Measurements from ENCODE around the gene TMTC4.

The TMTC4 gene

DNA sequence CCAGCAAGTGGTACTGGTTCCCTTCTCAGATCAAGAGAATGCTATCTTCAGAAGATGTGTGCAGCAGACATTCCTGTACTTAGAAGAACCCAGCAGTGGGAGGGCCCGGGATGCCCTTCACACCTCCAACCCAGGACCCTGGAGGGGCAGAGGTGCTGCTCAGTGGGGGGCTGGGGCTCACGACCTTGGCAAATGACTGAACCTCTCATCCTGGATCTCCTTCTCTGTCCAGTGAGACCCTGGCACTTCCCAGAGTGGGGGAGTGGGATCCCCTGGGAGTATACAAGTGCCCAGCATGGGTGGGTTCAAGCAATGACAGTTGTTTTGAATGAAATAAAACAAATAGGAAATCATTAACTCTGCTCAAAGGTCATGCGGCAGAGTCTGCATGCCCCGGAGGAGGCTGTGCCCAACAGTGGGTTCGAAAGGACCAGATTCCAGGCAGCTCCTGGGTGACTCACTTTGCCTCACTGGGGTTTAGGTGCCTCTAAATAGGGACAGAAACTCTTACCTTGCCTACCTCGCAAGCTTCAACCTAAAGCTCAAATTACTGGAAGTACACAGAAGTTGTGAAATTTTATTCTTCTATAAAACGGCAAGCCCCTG is 112.9 kb downstream of the TMTC4 start:
- no peak overlapping the region for H3K9ac ChIP-seq (ENCODE audit: low read length in 2 of 2)
- H3K27me3 ChIP-seq (ENCODE audit: control insufficient read depth in 1 of 2, insufficient read depth in 2 of 2, low read length in 2 of 2): no peaks in the 10 kb centered on the region
- no peaks in the 10 kb centered on the region for H3K9me3 ChIP-seq (ENCODE audit: control insufficient read depth in 2 of 2, low read length in 2 of 2)
- H3K4me3 ChIP-seq (ENCODE audit: low read length in 2 of 2): no peak overlapping the region
- no peak overlapping the region for H3K27ac ChIP-seq (ENCODE audit: low read length)
- no peaks in the 10 kb centered on the region for H3K36me3 ChIP-seq (ENCODE audit: control insufficient read depth in 2 of 2, insufficient read depth in 2 of 2, low read length in 2 of 2)
- no peaks in the 10 kb centered on the region for H3K4me1 ChIP-seq (ENCODE audit: control insufficient read depth, insufficient read depth, low read length)

GRCh38 chr13:100561158-100561499 is 113.5 kb downstream of the TMTC4 start:
- Histone ChIP-seq H3K9ac (ENCODE audit: low read length in 2 of 2) (no peak overlapping the region), H3K27me3 (ENCODE audit: control insufficient read depth in 1 of 2, insufficient read depth in 2 of 2, low read length in 2 of 2) (no peaks in the 10 kb centered on the region), H3K4me1 (ENCODE audit: control insufficient read depth, insufficient read depth, low read length) (no peaks in the 10 kb centered on the region), H3K27ac (ENCODE audit: low read length) (no peak overlapping the region), H3K36me3 (ENCODE audit: control insufficient read depth in 2 of 2, insufficient read depth in 2 of 2, low read length in 2 of 2) (no peaks in the 10 kb centered on the region), H3K9me3 (ENCODE audit: control insufficient read depth in 2 of 2, low read length in 2 of 2) (no peaks in the 10 kb centered on the region), H3K4me3 (ENCODE audit: low read length in 2 of 2) (no peak overlapping the region)

DNA sequence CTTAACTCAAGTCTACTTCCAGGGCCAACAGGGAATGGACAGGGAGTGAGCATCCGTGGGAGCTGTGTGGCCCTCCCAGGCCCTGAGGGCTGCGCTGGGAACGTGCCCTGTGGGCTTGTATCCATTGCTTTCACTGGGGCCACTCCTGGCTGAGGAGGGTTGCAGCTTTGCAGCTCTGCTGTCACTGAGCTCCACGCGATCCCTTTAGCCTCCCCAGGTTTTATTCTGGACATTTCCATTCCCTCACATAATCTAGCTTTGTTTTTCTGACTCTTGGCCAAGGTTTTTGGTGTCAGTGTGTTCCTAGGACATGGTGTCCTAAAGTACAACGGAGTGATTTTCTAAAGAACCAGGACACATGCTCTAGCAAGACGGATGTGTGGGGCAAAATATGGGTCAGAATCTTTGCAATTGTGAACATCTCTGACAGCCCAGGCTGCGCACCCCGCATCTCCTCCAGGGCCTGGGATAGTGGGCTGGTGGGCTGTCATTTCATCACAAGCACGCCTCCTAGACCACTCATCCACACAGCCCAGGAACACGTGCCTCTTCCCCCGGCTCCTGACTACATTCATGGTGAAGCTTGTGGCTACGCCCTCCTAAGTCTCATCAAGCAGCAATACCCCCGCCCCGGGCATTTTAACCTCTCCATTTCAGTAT is 114.0 kb downstream of the TMTC4 start:
- Histone ChIP-seq H3K27me3 (ENCODE audit: control insufficient read depth in 1 of 2, insufficient read depth in 2 of 2, low read length in 2 of 2) (no peaks in the 10 kb centered on the region), H3K4me1 (ENCODE audit: control insufficient read depth, insufficient read depth, low read length) (no peaks in the 10 kb centered on the region), H3K9ac (ENCODE audit: low read length in 2 of 2) (no peak overlapping the region), H3K27ac (ENCODE audit: low read length) (no peak overlapping the region), H3K36me3 (ENCODE audit: control insufficient read depth in 2 of 2, insufficient read depth in 2 of 2, low read length in 2 of 2) (no peaks in the 10 kb centered on the region), H3K4me3 (ENCODE audit: low read length in 2 of 2) (no peak overlapping the region), H3K9me3 (ENCODE audit: control insufficient read depth in 2 of 2, low read length in 2 of 2) (no peaks in the 10 kb centered on the region)

DNA sequence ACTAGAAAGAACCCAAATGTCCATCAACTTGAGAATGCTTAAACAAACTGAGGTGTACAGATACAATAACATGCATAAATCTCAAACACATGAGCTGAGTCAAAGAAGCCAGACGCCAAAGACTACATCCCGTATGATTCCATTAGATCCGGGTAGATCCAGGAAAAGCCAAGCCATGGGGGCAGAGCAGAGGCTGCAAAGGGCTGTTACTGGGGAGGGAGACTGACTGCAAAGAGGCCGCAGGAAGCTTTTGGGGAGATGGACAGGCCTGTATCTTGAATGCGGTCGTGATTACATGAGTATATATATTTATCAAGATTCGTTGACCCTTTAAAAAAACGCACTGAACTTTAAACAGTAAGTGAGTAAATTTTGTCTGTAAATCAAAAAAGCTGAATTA is 114.7 kb downstream of the TMTC4 start:
- H3K27me3 ChIP-seq (ENCODE audit: control insufficient read depth in 1 of 2, insufficient read depth in 2 of 2, low read length in 2 of 2): no peaks in the 10 kb centered on the region
- no peaks in the 10 kb centered on the region for H3K36me3 ChIP-seq (ENCODE audit: control insufficient read depth in 2 of 2, insufficient read depth in 2 of 2, low read length in 2 of 2)
- H3K4me3 ChIP-seq (ENCODE audit: low read length in 2 of 2): no peak overlapping the region
- H3K9me3 ChIP-seq (ENCODE audit: control insufficient read depth in 2 of 2, low read length in 2 of 2): no peaks in the 10 kb centered on the region
- H3K4me1 ChIP-seq (ENCODE audit: control insufficient read depth, insufficient read depth, low read length): no peaks in the 10 kb centered on the region
- no peak overlapping the region for H3K27ac ChIP-seq (ENCODE audit: low read length)
- no peak overlapping the region for H3K9ac ChIP-seq (ENCODE audit: low read length in 2 of 2)

Measured in stomach smooth muscle (tissue), 2 donors.